Measurements from ENCODE around the gene SUMF1.

DNA sequence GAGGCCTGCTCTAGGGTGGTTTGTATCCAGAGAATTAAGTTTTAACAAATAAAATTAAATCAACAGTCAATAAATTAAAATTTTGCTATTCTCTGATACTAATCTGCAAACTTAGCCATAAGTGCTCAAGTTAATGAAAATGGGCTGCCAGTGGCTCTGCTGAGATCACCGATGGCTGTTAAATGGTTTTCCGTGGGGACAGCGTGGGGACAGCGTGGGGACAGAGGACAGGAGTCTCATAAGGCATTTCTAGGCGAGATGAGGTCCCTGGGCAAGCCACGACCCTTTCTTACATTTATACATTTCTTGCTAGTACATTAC lies 110.9 kb downstream of the SUMF1 start:
- TF ChIP-seq, protein P1, sequence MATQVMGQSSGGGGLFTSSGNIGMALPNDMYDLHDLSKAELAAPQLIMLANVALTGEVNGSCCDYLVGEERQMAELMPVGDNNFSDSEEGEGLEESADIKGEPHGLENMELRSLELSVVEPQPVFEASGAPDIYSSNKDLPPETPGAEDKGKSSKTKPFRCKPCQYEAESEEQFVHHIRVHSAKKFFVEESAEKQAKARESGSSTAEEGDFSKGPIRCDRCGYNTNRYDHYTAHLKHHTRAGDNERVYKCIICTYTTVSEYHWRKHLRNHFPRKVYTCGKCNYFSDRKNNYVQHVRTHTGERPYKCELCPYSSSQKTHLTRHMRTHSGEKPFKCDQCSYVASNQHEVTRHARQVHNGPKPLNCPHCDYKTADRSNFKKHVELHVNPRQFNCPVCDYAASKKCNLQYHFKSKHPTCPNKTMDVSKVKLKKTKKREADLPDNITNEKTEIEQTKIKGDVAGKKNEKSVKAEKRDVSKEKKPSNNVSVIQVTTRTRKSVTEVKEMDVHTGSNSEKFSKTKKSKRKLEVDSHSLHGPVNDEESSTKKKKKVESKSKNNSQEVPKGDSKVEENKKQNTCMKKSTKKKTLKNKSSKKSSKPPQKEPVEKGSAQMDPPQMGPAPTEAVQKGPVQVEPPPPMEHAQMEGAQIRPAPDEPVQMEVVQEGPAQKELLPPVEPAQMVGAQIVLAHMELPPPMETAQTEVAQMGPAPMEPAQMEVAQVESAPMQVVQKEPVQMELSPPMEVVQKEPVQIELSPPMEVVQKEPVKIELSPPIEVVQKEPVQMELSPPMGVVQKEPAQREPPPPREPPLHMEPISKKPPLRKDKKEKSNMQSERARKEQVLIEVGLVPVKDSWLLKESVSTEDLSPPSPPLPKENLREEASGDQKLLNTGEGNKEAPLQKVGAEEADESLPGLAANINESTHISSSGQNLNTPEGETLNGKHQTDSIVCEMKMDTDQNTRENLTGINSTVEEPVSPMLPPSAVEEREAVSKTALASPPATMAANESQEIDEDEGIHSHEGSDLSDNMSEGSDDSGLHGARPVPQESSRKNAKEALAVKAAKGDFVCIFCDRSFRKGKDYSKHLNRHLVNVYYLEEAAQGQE (IDR thresholded peaks at IDR 0.05; ENCODE audit: insufficient read depth in 1 of 2, low read depth in 2 of 2, low read length in 2 of 2) = no peak
- no peak for TF ChIP-seq TAF1 (IDR thresholded peaks at IDR 0.05; ENCODE audit: borderline replicate concordance, insufficient read depth, low read length)

Measured in PFSK-1 (cell line).